Ishikawa (cell line): Measurements from ENCODE around the gene PLAAT3.

Experiments used
- CEBPB ChIP-seq: IDR thresholded peaks from 2 replicates; pipeline ENCODE4 v1.6.1; 2012
- EGR1 ChIP-seq: IDR thresholded peaks from 2 replicates; pipeline ENCODE4 v1.6.1; 2012
- EP300 ChIP-seq: IDR thresholded peaks from 2 replicates; pipeline ENCODE4 v1.6.1; 2012; ENCODE audit warnings: borderline replicate concordance
- FOXM1 ChIP-seq: IDR thresholded peaks from 2 replicates; pipeline ENCODE4 v1.6.1; 2012; ENCODE audit warnings: low read depth, borderline replicate concordance
- YY1 ChIP-seq: IDR thresholded peaks from 2 replicates; pipeline ENCODE4 v1.6.1; 2012; ENCODE audit warnings: low read depth
- TF ChIP-seq, protein P1 (sequence below): IDR thresholded peaks from 2 replicates; pipeline ENCODE4 v1.6.1; 2012
- TF ChIP-seq, protein P2 (sequence below): IDR thresholded peaks from 2 replicates; pipeline ENCODE4 v1.6.1; 2012

DNA sequence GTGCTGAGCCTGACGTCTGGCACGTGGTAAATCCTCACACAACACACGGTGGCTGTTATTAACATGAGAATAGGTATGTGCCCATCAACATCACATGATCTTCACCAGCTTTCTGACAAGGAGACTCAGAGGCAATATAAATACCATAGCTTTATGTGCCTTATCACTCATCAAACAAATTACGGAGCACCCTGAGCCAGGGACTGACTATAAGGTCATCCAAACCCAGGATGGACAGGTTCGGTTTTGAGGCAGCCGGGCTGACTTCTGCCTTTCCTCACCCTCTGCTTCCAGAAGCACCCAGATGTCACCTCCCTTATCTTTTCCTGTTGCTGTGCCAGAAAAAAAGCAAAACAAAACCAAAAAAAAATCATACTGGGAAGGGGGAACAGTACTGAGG lies 5.7 kb upstream of the PLAAT3 start:
- TF ChIP-seq, protein P1, sequence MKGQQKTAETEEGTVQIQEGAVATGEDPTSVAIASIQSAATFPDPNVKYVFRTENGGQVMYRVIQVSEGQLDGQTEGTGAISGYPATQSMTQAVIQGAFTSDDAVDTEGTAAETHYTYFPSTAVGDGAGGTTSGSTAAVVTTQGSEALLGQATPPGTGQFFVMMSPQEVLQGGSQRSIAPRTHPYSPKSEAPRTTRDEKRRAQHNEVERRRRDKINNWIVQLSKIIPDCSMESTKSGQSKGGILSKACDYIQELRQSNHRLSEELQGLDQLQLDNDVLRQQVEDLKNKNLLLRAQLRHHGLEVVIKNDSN, result no peak
- TF ChIP-seq FOXM1 (no peak), EP300 (no peak), CEBPB (no peak), YY1 (no peak), EGR1 (no peak)
- TF ChIP-seq, protein P2, sequence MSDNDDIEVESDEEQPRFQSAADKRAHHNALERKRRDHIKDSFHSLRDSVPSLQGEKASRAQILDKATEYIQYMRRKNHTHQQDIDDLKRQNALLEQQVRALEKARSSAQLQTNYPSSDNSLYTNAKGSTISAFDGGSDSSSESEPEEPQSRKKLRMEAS, result no peak
